ENCODE data around the gene MYF6.

Gene MYF6

GRCh38 chr12:80756875-80757274 is 49.4 kb downstream of the MYF6 start:
- DNase-seq (ENCODE audit: extremely low read depth, low read depth), result no peak
- TF ChIP-seq CTCF (IDR thresholded peaks at IDR 0.05; ENCODE audit: low read depth, low read length), result no peak

Data from AG09319 (cell line).